GM23338 (cell line): Measurements from ENCODE around the gene PCDHA2.

Source experiments
- CTCF ChIP-seq, 2 experiments: fragments of 200-600 bp in 1 of 2; sonication (generic) in 1 of 2; conservative IDR thresholded peaks; 2 replicates each; pipeline versions ENCODE4 v1.5.1 to v1.6.1; 2016 to 2017; ENCODE audit warnings: antibody characterized with exemption in 2 of 2, low read depth in 2 of 2, mild to moderate bottlenecking in 2 of 2, moderate library complexity in 1 of 2
- POLR2AphosphoS5 ChIP-seq: IDR thresholded peaks from 2 replicates; pipeline ENCODE4 v1.6.1; 2016; ENCODE audit warnings: antibody characterized with exemption, low read depth

GRCh38 chr5:140827704-140828361 lies 33.2 kb downstream of the PCDHA2 start, which contains the start of gene PCDHA6:
- no peak for TF ChIP-seq POLR2AphosphoS5
- peak; percentile 29 to 31; a peak in 3 of 4 replicates for TF ChIP-seq CTCF (conservative IDR thresholded peaks at IDR 0.05; ENCODE audit: low read depth in 2 of 2)
